ENCODE results near the gene SLC38A10. TPM values are rescaled to one million over a fixed set of nuclear protein-coding genes. Genes with fewer than 3 reads are reported as not detected.

SLC38A10 gene
- 13.9 TPM for total RNA-seq

GRCh38 chr17:81295031-81295675, at the start of gene SLC38A10:
SLC38A10 (minus strand) TSS chr17:81295307; CDS start chr17:81294921, 386 bp downstream.
- DNase-seq (ENCODE audit: low spot score in 2 of 2) (peak; percentile 97 to 98), FAIRE-seq (no peak)

- FAIRE-seq (no peak), DNase-seq (ENCODE audit: low spot score in 2 of 2) (no peak)
Measured at GRCh38 chr17:81342269-81343070, 47.4 kb upstream of the SLC38A10 start.

DNA sequence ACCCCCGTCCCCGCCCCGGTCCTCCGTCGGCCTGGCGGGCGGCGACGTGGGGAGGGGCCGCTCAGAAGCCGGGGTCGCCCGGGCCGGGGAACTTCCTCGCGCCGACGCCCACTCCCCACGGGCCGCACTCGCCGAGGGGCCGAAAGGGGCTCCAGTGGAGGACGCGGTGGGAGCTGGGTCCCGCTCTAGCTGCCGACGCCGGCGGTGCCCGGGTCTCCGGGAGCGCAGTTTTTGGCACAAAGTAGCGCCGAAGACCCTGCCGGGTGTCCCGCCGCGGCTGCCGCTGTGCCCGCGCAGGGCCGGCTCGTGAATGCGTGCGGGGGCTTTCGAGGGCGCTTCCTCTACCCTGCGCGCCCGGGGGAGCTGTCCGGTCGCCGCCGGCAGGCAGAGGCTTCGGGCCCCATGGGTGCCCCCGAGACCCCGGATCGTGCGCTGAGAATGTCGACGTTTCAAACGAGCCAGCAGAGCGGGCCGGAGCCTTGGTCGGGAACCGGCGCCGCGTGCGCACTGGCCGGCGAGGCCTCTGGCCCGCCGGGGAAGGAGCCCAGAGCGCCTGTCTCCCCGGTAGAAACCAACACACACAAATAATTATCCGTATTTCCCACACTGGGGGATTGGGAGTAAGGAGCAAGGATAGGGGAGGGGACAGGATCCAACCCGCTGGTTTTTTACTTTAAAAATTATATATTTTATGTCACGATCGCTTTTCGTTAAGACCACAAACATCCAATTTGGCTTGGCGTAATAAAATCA, 46.6 kb upstream of the SLC38A10 start:
- DNase-seq (ENCODE audit: low spot score in 2 of 2): no peak
- no peak for FAIRE-seq

DNA sequence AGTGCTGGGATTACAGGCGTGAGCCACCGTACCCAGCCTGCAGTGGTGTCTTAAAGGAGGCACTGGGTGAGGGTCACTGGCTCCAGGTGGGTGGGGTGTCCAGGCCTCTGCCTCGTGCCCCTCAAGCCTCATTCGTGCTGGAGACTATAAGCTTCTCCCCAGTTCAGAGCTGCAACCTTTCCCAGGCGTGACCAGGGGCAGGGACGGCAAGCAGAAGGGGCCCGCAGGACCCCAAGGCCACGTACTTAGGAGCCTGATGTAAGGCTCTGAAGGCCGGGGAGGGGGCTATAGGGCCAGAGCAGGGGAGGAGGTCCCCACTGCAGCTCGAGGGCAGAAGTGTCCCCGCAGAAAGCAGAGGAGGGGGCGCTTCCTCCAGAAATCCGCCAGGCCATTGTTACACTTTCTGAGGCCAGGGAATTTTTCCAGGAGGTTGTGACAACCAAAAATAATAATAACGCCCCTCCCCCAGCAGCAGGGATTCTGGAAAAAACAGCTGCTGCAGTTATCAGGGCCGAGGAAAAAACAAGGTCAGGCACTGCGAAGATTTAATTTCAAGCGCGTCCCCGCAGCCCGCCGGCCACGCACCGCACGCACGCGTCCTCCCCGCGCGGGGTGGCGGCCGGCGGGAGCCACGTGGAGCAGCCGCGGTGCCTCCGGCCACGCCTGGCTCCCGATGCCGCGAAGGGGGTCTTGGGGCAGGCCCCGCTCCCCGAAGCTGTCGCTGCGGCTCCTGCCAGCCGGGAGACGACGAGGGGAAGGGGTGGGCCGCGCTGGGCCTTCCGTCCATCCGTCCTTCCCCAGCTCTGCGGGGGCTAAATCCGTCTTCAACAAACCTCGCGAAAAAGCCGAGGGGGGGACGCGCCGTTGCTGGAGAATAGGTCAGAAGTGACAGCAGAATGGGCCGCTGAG, 45.8 kb upstream of the SLC38A10 start:
- no peak for FAIRE-seq
- no peak for DNase-seq (ENCODE audit: low spot score in 2 of 2)

GRCh38 chr17:81339534-81340296, 44.6 kb upstream of the SLC38A10 start:
- FAIRE-seq: no peak
- no peak for DNase-seq (ENCODE audit: low spot score in 2 of 2)

DNA sequence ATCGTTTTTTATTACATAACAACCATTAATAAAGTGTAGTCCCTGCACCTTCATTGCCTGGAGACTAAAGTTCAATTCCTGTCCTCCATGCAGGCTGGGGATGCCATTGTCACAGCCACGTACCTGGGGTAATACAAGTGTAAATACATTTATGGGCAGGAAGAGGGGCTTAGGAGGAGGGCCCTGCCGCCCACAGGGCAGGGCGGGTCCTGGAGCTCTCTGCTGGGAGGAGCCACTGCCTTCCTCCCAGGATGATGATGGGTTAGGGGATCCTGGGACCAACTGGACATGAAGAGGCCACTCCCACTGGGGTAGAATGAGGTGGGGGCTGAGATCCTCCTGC, 44.1 kb upstream of the SLC38A10 start:
- FAIRE-seq (no peak), DNase-seq (ENCODE audit: low spot score in 2 of 2) (no peak)

DNA sequence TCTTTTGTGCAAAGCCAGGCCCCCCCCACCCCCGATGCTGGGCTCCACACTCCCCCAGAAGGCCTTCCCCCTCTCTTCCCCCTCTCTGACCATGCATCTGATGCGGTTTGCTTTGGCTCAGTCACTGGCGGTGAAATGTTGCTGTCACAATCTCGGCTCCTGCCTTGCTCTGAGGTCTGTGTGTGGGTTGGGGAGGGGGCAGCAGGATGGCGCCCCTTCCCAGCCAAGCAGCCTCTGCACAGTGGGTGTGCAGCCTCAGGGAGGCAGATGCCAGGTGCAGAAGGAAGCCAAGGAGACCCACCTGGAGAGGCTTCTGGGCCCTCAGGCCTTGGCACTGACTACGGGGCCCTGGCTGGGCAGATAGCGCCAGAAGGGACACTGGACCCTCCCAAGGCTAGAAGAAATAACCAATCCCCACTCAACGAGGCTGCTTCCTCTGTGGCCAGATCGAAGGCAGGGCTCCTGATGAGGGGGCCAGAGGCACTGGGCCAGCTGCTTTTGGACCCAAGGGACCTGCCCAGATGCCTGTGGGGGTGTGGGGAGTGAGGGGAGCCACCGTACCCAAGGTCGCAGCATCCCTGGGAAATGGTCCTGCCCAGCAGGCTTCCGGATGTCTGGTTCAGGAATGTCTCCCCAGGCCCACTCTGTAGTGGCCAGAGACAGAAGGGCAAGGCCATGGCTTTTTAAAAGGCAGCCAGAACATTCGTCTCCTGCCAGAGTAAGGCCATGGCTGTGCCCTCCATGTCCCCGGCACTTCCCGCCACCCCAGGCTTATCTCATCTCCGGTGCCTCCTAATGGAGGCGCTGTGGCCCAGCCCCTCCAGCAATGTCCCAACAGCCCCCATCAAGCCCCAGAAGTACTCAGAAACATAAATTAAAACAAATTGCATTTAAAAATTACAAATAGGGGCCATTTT, 43.4 kb upstream of the SLC38A10 start:
- FAIRE-seq: no peak
- DNase-seq (ENCODE audit: low spot score in 2 of 2): no peak

DNA sequence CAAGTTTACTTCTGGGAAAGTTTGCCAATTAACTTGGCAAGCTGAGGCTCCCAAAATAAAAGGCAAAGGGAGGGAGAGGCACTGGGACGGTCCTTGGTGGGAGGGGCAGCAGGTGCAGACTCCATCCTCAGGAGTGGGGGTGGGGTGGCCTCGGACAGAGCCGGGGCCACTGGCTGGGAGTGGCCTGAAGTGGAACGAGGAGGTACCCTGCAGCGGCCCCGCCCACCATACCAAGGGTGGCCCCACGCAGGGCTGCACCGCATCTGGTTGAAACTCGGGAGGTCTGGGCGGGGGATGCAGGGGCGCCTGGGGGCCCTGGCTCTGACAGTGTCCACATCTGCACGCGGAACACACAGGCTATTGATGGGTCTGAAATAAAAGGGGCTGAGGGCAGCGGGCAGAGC, 42.4 kb upstream of the SLC38A10 start:
- no peak for DNase-seq (ENCODE audit: low spot score in 2 of 2)
- FAIRE-seq: no peak

DNA sequence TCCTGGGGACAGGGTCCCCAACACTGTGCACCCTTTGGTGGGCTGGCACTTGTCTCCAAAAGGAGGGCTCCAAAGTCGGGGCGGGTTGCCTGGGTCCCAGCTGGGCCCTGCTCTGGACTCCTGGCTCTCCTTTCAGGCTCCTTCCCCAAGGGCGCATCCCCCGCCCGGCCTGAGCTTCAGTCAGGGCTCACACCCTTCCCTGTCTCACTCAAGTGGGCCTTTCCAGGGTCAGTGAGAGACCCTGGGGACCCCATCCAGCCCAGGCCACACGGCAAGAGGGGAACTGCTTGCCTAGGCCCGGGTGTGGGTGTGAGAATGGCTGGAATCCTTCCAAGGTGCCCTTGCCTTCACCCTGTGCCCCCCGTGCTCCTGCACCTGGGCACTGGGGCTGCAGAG, 41.8 kb upstream of the SLC38A10 start:
- FAIRE-seq (no peak), DNase-seq (ENCODE audit: low spot score in 2 of 2) (no peak)

GRCh38 chr17:81336296-81336929, 41.3 kb upstream of the SLC38A10 start:
- DNase-seq (ENCODE audit: low spot score in 2 of 2): no peak
- no peak for FAIRE-seq

DNA sequence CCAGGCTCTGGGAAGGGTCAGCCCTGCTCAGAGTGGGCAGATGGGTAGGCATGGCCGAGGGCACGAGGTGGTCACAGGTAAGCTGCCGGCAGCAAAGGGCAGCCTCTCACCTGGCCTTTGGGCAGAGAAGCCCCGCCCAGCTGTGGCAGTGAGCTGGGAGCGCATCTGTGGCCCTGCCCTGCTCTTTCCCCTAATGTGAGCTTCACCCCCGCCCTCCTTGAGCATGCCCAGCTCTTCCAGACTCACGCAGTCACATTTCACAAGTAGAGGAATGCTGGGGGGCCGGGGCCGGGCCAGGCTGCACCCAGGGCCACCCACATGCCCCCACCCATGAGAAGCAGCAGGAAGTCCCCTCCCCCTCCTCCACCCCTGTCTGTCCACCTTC, 40.7 kb upstream of the SLC38A10 start:
- FAIRE-seq: no peak

GRCh38 chr17:81334987-81335772, 40.1 kb upstream of the SLC38A10 start:
- DNase-seq (ENCODE audit: low spot score in 2 of 2): no peak
- no peak for FAIRE-seq

More for the DNA sequence above, 40.7 kb upstream of the SLC38A10 start:
- DNase-seq (ENCODE audit: low spot score in 2 of 2): no peak

DNA sequence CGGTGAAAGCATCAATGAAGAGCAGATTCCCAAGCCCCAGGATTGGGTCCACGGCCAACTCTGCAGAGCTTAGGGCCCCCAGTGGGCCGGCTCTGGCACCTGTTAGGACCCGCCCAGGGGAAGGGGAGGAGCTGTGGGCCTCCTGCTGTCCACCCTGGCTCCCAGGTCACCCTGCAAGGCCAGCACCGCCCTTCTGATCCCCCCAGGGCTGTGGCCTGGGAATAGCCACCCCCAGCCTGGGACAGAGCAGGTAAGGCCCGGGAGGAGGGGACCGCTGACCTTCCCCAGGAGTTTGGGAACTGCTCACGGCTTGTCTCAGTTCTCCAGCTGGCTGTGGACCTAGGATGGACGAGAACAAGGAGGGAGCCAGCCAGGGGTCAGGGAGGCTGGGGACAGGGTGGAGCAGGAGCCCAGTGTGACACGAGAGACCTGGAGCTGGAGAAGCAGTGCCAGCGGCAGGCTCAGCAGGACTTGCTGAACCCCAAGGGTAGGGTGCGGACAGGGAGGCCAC, 39.3 kb upstream of the SLC38A10 start:
- FAIRE-seq: no peak
- DNase-seq (ENCODE audit: low spot score in 2 of 2): no peak

GRCh38 chr17:81333616-81334368, 38.7 kb upstream of the SLC38A10 start:
- FAIRE-seq: no peak
- no peak for DNase-seq (ENCODE audit: low spot score in 2 of 2)

GRCh38 chr17:81332914-81333528, 37.9 kb upstream of the SLC38A10 start:
- DNase-seq (ENCODE audit: low spot score in 2 of 2) (no peak), FAIRE-seq (no peak)
